ENCODE measurements around the gene SLC2A10.

Gene SLC2A10

DNA sequence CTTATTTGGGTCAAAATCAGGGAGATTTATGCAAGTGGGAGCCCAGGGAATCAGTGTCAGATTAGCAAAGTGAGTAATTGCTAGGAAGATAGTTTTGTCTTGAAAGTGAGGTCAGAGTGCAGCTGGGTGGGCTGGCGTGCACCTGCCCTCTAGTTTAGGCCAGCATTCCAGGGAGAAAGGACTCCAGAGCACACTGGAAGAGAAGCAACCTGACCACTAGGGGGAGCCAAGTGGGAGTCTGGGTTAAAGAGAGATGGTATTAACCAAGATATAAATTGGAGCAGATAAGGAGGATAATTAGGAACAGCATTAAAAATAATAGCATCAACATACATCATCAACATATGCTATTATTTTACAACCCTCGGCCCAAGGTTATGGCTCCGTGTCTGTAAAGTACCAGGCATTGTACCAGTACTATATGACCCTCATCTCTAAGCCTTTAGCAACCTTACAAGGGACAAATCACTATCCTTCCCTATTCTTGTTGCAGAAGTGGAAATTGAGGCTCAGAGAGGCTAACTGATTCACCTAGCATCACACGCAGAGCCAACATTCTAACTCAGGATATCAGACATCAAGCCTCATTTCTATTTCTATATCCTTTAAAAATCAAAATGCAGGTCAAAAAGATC lies 57.8 kb downstream of the SLC2A10 start:
- Histone ChIP-seq H3K9me3 (ENCODE audit: control insufficient read depth, insufficient read depth, low read depth, low read length) (no peaks in the 10 kb centered on the region), H3K4me1 (ENCODE audit: control insufficient read depth, insufficient read depth, low read length) (no peaks in the 10 kb centered on the region), H3K4me3 (ENCODE audit: low read depth, low read length) (no peak overlapping the region), H3K36me3 (ENCODE audit: control insufficient read depth in 2 of 2, insufficient read depth in 1 of 2, low read length in 2 of 2) (no peaks in the 10 kb centered on the region), H3K27ac (ENCODE audit: extremely low read depth, low read depth, low read length) (no peak overlapping the region)
- POLR2A ChIA-PET: no interaction called here
- TF ChIP-seq ZNF654 (tag by site-specific recombination; IDR thresholded peaks at IDR 0.05; ENCODE audit: low read depth): peak; percentile 44
- TF ChIP-seq, protein P1, sequence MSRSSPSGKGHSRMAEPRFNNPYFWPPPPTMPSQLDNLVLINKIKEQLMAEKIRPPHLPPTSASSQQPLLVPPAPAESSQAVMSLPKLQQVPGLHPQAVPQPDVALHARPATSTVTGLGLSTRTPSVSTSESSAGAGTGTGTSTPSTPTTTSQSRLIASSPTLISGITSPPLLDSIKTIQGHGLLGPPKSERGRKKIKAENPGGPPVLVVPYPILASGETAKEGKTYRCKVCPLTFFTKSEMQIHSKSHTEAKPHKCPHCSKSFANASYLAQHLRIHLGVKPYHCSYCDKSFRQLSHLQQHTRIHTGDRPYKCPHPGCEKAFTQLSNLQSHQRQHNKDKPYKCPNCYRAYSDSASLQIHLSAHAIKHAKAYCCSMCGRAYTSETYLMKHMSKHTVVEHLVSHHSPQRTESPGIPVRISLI (tag by site-specific recombination; IDR thresholded peaks at IDR 0.05): no peak
- CTCF ChIA-PET: interaction anchor here (0.7 to 0.9 kb wide), 3 partner anchors 9 to 339 kb away, joined by 3 read pairs; no protein-coding TSS in a partner anchor

DNA sequence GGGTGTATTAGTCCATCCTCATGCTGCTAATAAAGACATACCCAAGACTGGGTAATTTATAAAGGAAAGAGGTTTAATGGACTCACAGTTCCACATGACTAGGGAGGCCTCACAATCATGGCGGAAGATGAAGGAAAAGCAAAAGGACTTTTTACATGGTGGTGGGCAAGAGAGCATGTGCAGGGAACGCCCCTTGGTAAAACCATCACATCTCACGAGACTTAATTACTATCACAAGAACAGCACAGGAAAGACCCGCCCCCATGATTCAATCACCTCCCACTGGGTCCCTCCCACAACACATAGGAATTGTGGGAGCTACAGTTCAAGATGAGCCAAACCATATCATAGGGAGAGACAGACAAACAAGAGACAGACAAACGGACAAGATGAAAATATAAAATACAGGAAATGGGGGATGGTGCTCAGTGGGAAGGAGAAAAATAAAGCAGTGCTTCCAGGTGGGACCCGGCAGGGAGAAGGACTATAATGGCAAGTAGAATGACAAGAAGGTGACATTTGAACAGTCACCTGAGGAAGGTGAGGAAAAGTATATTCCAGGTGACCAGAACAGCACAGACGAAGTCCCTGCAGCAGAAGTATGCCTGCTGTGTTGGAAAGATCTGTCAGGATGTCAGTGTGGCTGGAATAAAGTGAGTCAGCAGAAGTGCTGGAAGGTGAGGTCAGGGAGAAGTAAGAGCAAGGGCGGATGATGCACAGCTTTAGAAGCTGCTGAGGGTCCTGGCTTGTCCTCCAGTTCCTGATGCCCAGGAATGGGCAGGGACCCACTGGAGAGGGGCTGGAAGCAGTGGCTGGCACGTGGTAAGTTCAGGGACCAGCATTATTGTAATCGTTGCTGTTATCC lies 61.1 kb downstream of the SLC2A10 start:
- 0 out of 2 replicates have a peak, but pooled peaks have one; percentile 37 for TF ChIP-seq ZFHX2 (tag by site-specific recombination; conservative IDR thresholded peaks at IDR 0.05)
- TF ChIP-seq GLI4 (tag by site-specific recombination; IDR thresholded peaks at IDR 0.05): no peak
- TF ChIP-seq, protein P2, sequence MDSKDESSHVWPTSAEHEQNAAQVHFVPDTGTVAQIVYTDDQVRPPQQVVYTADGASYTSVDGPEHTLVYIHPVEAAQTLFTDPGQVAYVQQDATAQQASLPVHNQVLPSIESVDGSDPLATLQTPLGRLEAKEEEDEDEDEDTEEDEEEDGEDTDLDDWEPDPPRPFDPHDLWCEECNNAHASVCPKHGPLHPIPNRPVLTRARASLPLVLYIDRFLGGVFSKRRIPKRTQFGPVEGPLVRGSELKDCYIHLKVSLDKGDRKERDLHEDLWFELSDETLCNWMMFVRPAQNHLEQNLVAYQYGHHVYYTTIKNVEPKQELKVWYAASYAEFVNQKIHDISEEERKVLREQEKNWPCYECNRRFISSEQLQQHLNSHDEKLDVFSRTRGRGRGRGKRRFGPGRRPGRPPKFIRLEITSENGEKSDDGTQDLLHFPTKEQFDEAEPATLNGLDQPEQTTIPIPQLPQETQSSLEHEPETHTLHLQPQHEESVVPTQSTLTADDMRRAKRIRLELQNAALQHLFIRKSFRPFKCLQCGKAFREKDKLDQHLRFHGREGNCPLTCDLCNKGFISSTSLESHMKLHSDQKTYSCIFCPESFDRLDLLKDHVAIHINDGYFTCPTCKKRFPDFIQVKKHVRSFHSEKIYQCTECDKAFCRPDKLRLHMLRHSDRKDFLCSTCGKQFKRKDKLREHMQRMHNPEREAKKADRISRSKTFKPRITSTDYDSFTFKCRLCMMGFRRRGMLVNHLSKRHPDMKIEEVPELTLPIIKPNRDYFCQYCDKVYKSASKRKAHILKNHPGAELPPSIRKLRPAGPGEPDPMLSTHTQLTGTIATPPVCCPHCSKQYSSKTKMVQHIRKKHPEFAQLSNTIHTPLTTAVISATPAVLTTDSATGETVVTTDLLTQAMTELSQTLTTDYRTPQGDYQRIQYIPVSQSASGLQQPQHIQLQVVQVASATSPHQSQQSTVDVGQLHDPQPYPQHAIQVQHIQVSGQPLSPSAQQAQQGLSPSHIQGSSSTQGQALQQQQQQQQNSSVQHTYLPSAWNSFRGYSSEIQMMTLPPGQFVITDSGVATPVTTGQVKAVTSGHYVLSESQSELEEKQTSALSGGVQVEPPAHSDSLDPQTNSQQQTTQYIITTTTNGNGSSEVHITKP (tag by site-specific recombination; IDR thresholded peaks at IDR 0.05): peak; percentile 68
- no peak for TF ChIP-seq ZNF157 (tag by site-specific recombination; IDR thresholded peaks at IDR 0.05)
- no peak for TF ChIP-seq ZSCAN30 (tag by site-specific recombination; IDR thresholded peaks at IDR 0.05)
- no peak for TF ChIP-seq GLIS1 (tag by site-specific recombination; IDR thresholded peaks at IDR 0.05)
- TF ChIP-seq ZNF624 (tag by site-specific recombination; IDR thresholded peaks at IDR 0.05): no peak
- no peak for TF ChIP-seq ZNF311 (tag by site-specific recombination; IDR thresholded peaks at IDR 0.05; ENCODE audit: borderline replicate concordance)
- no peak for TF ChIP-seq ZEB2 (tag by site-specific recombination; IDR thresholded peaks at IDR 0.05)
- TF ChIP-seq BCL11A (tag by site-specific recombination; IDR thresholded peaks at IDR 0.05; ENCODE audit: low read depth): no peak

DNA sequence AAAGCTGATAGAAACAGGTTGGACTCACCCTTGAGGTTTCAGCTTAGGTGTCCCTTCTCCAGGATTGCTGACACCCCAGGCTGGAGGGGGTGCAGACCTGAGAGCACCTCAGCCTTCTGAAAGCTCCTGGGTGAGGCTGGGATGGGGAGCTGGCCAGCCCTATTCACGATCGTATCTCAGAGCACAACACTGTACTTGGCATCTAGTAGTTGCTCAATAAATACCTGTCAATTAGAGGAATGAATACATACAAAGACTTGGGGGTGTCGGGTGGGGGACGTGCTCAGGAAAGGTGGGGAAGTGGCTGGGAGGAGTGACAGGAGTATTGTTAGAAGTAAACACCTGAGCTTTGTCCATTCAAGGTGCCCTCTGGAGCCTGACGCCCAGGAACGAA lies 61.7 kb downstream of the SLC2A10 start:
- Histone ChIP-seq H3K4me1 (ENCODE audit: control insufficient read depth, insufficient read depth, low read length) (no peaks in the 10 kb centered on the region), H3K36me3 (ENCODE audit: control insufficient read depth in 2 of 2, insufficient read depth in 1 of 2, low read length in 2 of 2) (no peaks in the 10 kb centered on the region), H3K4me3 (ENCODE audit: low read depth, low read length) (no peak overlapping the region), H3K27ac (ENCODE audit: extremely low read depth, low read depth, low read length) (no peak overlapping the region), H3K9me3 (ENCODE audit: control insufficient read depth, insufficient read depth, low read depth, low read length) (no peaks in the 10 kb centered on the region)
- TF ChIP-seq ZBTB48 (tag by site-specific recombination; IDR thresholded peaks at IDR 0.05): no peak
- peak; percentile 93 for TF ChIP-seq ZNF664 (tag by site-specific recombination; IDR thresholded peaks at IDR 0.05)
- ChIA-PET POLR2A (no interaction called here), CTCF (interaction anchor here (2.9 kb wide), 1 partner anchor 18 kb away, joined by 7 read pairs; no protein-coding TSS in a partner anchor)

More for the DNA sequence above, 61.1 kb downstream of the SLC2A10 start:
- Histone ChIP-seq H3K9me3 (ENCODE audit: control insufficient read depth, insufficient read depth, low read depth, low read length) (no peaks in the 10 kb centered on the region), H3K4me1 (ENCODE audit: control insufficient read depth, insufficient read depth, low read length) (no peaks in the 10 kb centered on the region), H3K27ac (ENCODE audit: extremely low read depth, low read depth, low read length) (no peak overlapping the region), H3K4me3 (ENCODE audit: low read depth, low read length) (no peak overlapping the region), H3K36me3 (ENCODE audit: control insufficient read depth in 2 of 2, insufficient read depth in 1 of 2, low read length in 2 of 2) (no peaks in the 10 kb centered on the region)
- ChIA-PET CTCF (interaction anchor here (0.7 to 2.9 kb wide), 2 partner anchors 18 to 384 kb away, joined by 3 to 7 read pairs; no protein-coding TSS in a partner anchor), POLR2A (no interaction called here)
